ENCODE data around the gene IFT88. TPM values are rescaled to one million over a fixed set of nuclear protein-coding genes. Genes with fewer than 3 reads are reported as not detected.

Gene IFT88
- total and polyA plus RNA-seq, 2 of the 8 experiments (the other 6 are each of a cell fraction or from before 2014, with no cell fraction given) = 1.7 to 5.8 TPM

GRCh38 chr13:20703780-20704458, 137.0 kb downstream of the IFT88 start (continued):
- no peak for TF ChIP-seq SAP30 (IDR thresholded peaks at IDR 0.05; ENCODE audit: insufficient read depth, insufficient replicate concordance, low read length)
- TF ChIP-seq, protein P1, sequence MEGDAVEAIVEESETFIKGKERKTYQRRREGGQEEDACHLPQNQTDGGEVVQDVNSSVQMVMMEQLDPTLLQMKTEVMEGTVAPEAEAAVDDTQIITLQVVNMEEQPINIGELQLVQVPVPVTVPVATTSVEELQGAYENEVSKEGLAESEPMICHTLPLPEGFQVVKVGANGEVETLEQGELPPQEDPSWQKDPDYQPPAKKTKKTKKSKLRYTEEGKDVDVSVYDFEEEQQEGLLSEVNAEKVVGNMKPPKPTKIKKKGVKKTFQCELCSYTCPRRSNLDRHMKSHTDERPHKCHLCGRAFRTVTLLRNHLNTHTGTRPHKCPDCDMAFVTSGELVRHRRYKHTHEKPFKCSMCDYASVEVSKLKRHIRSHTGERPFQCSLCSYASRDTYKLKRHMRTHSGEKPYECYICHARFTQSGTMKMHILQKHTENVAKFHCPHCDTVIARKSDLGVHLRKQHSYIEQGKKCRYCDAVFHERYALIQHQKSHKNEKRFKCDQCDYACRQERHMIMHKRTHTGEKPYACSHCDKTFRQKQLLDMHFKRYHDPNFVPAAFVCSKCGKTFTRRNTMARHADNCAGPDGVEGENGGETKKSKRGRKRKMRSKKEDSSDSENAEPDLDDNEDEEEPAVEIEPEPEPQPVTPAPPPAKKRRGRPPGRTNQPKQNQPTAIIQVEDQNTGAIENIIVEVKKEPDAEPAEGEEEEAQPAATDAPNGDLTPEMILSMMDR (IDR thresholded peaks at IDR 0.05; ENCODE audit: control extremely low read depth in 1 of 3, insufficient read depth in 1 of 3, low read depth in 1 of 3, low read length in 3 of 3) = peak; percentile 42 to 57 (median 55)
- TF ChIP-seq BACH1 (IDR thresholded peaks at IDR 0.05; ENCODE audit: low read length) = peak; percentile 50; the same call in 1 of the 2 replicates
- no peak for TF ChIP-seq EGR1 (IDR thresholded peaks at IDR 0.05; ENCODE audit: borderline replicate concordance, low read depth, low read length)
- no peak for TF ChIP-seq KDM5A (IDR thresholded peaks at IDR 0.05; ENCODE audit: low read length)
- no peak for TF ChIP-seq TCF12 (IDR thresholded peaks at IDR 0.05; ENCODE audit: low read depth, low read length)
- peak; percentile 46 for TF ChIP-seq TAF7 (optimal IDR thresholded peaks at IDR 0.05; ENCODE audit: borderline replicate concordance, low read depth, low read length)
- no peak for TF ChIP-seq SP4 (IDR thresholded peaks at IDR 0.05; ENCODE audit: low read length)
- no peak for TF ChIP-seq SRF (IDR thresholded peaks at IDR 0.05; ENCODE audit: low read depth, low read length)
- TF ChIP-seq POLR2AphosphoS5 (IDR thresholded peaks at IDR 0.05; ENCODE audit: low read depth, low read length) = no peak
- no peak for TF ChIP-seq HDAC6 (IDR thresholded peaks at IDR 0.05; ENCODE audit: low read depth, low read length)
- TF ChIP-seq TEAD4 (IDR thresholded peaks at IDR 0.05; ENCODE audit: low read depth, low read length) = no peak
- 0 out of 3 replicates have a peak, but pooled peaks of 1 of the 2 experiments have one; percentile 38 for TF ChIP-seq POLR2A (IDR thresholded peaks at IDR 0.05; ENCODE audit: control extremely low read depth in 1 of 2, low read depth in 2 of 2, low read length in 2 of 2)
- no peak for TF ChIP-seq CBX8 (IDR thresholded peaks at IDR 0.05; ENCODE audit: borderline replicate concordance, low read depth, low read length)
- TF ChIP-seq GTF2F1 (IDR thresholded peaks at IDR 0.05; ENCODE audit: borderline replicate concordance, low read depth, low read length) = no peak
- no peak for TF ChIP-seq CTBP2 (IDR thresholded peaks at IDR 0.05; ENCODE audit: borderline replicate concordance, insufficient read depth, insufficient read length, low read length)
- TF ChIP-seq GABPA (IDR thresholded peaks at IDR 0.05; ENCODE audit: borderline replicate concordance, insufficient read depth, low read length) = peak; percentile 48; the same call in 1 of the 2 replicates
- TF ChIP-seq FOSL1 (IDR thresholded peaks at IDR 0.05; ENCODE audit: insufficient read depth, low read depth, low read length) = no peak
- no peak for TF ChIP-seq RBBP5 (IDR thresholded peaks at IDR 0.05; ENCODE audit: borderline replicate concordance, low read depth, low read length)
- no peak for TF ChIP-seq ATF2 (IDR thresholded peaks at IDR 0.05; ENCODE audit: low read length)
- TF ChIP-seq SP1 (IDR thresholded peaks at IDR 0.05; ENCODE audit: low read depth, low read length) = no peak

All from H1 (cell line).